Kidney epithelial cell (primary cell): ENCODE measurements around the gene PRRT4. TPM values are rescaled to one million over a fixed set of nuclear protein-coding genes. Genes with fewer than 3 reads are reported as not detected.

Source experiments
- DNase-seq: peaks from one replicate; pipeline ENCODE4 v3.0.0-alpha.2; 2010; ENCODE audit warnings: low read depth
- H3K27me3 ChIP-seq: 2 replicates; pipeline ENCODE4 v1.6.0; 2011; ENCODE audit warnings: low read length; ENCODE audit not compliant: control insufficient read depth, insufficient read depth
- H3K36me3 ChIP-seq: 2 replicates; pipeline ENCODE4 v1.5.1; 2011; ENCODE audit warnings: low read length; ENCODE audit not compliant: control insufficient read depth, insufficient read depth
- H3K4me3 ChIP-seq: 2 replicates; pipeline ENCODE4 v1.5.1; 2011; ENCODE audit warnings: low read depth, mild to moderate bottlenecking, control low read depth, low read length
- CTCF ChIP-seq: IDR thresholded peaks from 2 replicates; pipeline ENCODE4 v1.5.1; 2011; ENCODE audit warnings: mild to moderate bottlenecking, moderate library complexity, low read length, control low read depth, inconsistent platforms; ENCODE audit not compliant: insufficient read depth, poor library complexity, severe bottlenecking
- total RNA-seq: library from RNA; depleted of rRNA; stranded (reverse); fragments of >200 nt; gene quantifications from 2 replicates; pipeline ENCODE4 v1.2.3, GENCODE V29; 2015

The PRRT4 gene
- total RNA-seq, 1 donor from 2014 or later: not detected

GRCh38 chr7:128303643-128304042 lies 57.8 kb downstream of the PRRT4 start:
- Histone ChIP-seq H3K36me3 (no peaks in the 10 kb centered on the region), H3K4me3 (no peak overlapping the region), H3K27me3 (no peaks in the 10 kb centered on the region)
- no peak for TF ChIP-seq CTCF
- no peak for DNase-seq

DNA sequence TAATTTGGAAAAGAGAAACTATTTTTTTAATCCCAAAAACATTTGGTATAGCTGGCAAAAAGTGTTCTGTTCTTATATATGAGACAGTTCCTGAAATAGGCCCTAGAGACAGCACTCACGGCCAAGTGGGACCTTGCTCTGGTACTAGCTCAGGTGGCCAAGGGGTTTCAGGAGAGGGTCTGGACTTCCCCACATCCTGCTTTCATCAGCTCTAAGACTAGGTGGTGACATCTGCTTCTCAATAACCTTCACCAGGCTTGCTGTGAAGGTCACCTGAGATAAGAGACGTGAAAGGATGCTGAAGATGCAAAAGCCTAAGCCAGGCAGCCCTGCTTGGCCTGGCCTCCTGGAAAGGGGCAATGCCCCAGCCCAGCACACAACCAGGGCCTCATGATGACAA lies 58.4 kb downstream of the PRRT4 start:
- H3K36me3 ChIP-seq: no peaks in the 10 kb centered on the region
- H3K4me3 ChIP-seq: no peak overlapping the region
- no peak for DNase-seq
- TF ChIP-seq CTCF: no peak
- no peaks in the 10 kb centered on the region for H3K27me3 ChIP-seq

- no peak for DNase-seq
- Histone ChIP-seq H3K36me3 (no peaks in the 10 kb centered on the region), H3K4me3 (no peak overlapping the region), H3K27me3 (no peaks in the 10 kb centered on the region)
- TF ChIP-seq CTCF: no peak
These were observed 59.4 kb downstream of the PRRT4 start for GRCh38 chr7:128302139-128302538.

Other genes starting within 250 kb of the PRRT4 start
- gene LEP, start 120.4 kb downstream of the PRRT4 start, total RNA-seq: not detected in 2 replicates
- gene RBM28, start 17.8 kb downstream of the PRRT4 start, total RNA-seq: 15.8 and 25.9 TPM in 2 replicates
- gene IMPDH1, start 48.3 kb upstream of the PRRT4 start, total RNA-seq: 44.0 and 47.6 TPM in 2 replicates
- gene HILPDA, start 94.2 kb upstream of the PRRT4 start, total RNA-seq: 13.6 and 15.6 TPM in 2 replicates
- 40.0 and 47.5 TPM in 2 replicates for gene METTL2B, start 115.1 kb upstream of the PRRT4 start, total RNA-seq